ENCODE results near the gene DDA1. TPM values are rescaled to one million over a fixed set of nuclear protein-coding genes. Genes with fewer than 3 reads are reported as not detected.
A peak's percentile ranks its signal among the peaks of the same experiment; 100 is the strongest.
"Not testable (repeated sequence)": the region's sequence is repeated elsewhere in the genome, so short reads cannot be mapped to it uniquely, and the experiment has no call there.

Gene DDA1
- total RNA-seq, 1 experiment from 2014 or later: 42.8 TPM

- CTCF ChIA-PET: interaction anchor here (0.7 to 3.3 kb wide), 15 partner anchors 9 to 110 kb away, joined by 3 to 60 read pairs (median 6); partner anchors contain the start of genes ANKLE1, ANO8, CCDC194 and DDA1
- DNase-seq (ENCODE audit: low spot score) (no peak), ATAC-seq (no peak)
- Mint-ChIP-seq H3K9me3 (peaks cover 5% of the 10 kb centered on the region), H3K36me3 (peaks cover 23% of the 10 kb centered on the region), H3K4me1 (peaks cover 10% of the 10 kb centered on the region), H3K27me3 (ENCODE audit: low read depth) (no peaks in the 10 kb centered on the region; the same call in 1 of the 2 replicates), H3K27ac (peak overlapping the region; percentile 68; the same call in 1 of the 2 replicates), H3K4me3 (peak overlapping the region; percentile 59)
- TF ChIP-seq PRDM15 (CRISPR knock-in tag; IDR thresholded peaks at IDR 0.05): no peak
- peak; percentile 70 for TF ChIP-seq ZNF121 (CRISPR knock-in tag; IDR thresholded peaks at IDR 0.05)
- POLR2A ChIA-PET: interaction anchor here (0.7 to 2.8 kb wide), 10 partner anchors 9 to 170 kb away, joined by 3 to 17 read pairs (median 5); partner anchors contain the start of genes DDA1, MRPL34 and USE1
Measured at GRCh38 chr19:17293605-17294004, 15.8 kb upstream of the DDA1 start.

- H3K27ac Mint-ChIP-seq: peak overlapping the region; percentile 68; the same call in 1 of the 2 replicates
- POLR2A ChIA-PET: interaction anchor here (0.5 to 1.8 kb wide), 3 partner anchors 11 to 18 kb away, joined by 3 to 10 read pairs (median 7); partner anchors contain the start of gene DDA1
Measured at GRCh38 chr19:17294051-17294891, 15.1 kb upstream of the DDA1 start.

GRCh38 chr19:17295551-17295950 is 13.8 kb upstream of the DDA1 start:
- DNase-seq (ENCODE audit: low spot score); ATAC-seq; H3K27me3 Mint-ChIP-seq (ENCODE audit: low read depth); H3K9me3 Mint-ChIP-seq; H3K27ac Mint-ChIP-seq; H3K4me1 Mint-ChIP-seq; H3K4me3 Mint-ChIP-seq: not testable (repeated sequence)
- peaks cover 32% of the 10 kb centered on the region for H3K36me3 Mint-ChIP-seq
- ChIA-PET CTCF (interaction anchor here (3.3 kb wide), 1 partner anchor 11 kb away, joined by 60 read pairs; the partner anchor contains the start of gene MRPL34), POLR2A (interaction anchor here (1.8 kb wide), 1 partner anchor 14 kb away, joined by 10 read pairs; the partner anchor contains the start of gene DDA1)

More at GRCh38 chr19:17294051-17294891, 15.1 kb upstream of the DDA1 start:
- Mint-ChIP-seq H3K9me3 (peaks cover 5% of the 10 kb centered on the region), H3K4me1 (peaks cover 10% of the 10 kb centered on the region), H3K4me3 (peak overlapping the region; percentile 59), H3K36me3 (peaks cover 27% of the 10 kb centered on the region), H3K27me3 (ENCODE audit: low read depth) (no peaks in the 10 kb centered on the region; the same call in 1 of the 2 replicates)
- CTCF ChIA-PET: interaction anchor here (0.5 to 3.3 kb wide), 10 partner anchors 8 to 510 kb away, joined by 3 to 60 read pairs (median 4); partner anchors contain the start of genes CCDC194, DDA1 and MRPL34
- DNase-seq (ENCODE audit: low spot score): peak; percentile 91
- ATAC-seq: peak; percentile 4; the same call in 1 of the 2 replicates
- TF ChIP-seq FOXP4 (CRISPR knock-in tag; IDR thresholded peaks at IDR 0.05) (0 out of 2 replicates have a peak, but pooled peaks have one; percentile 44), SP1 (CRISPR knock-in tag; conservative IDR thresholded peaks at IDR 0.05) (peak; percentile 86), NR1H2 (CRISPR knock-in tag; IDR thresholded peaks at IDR 0.05) (no peak)

GRCh38 chr19:17296273-17296672 is 13.1 kb upstream of the DDA1 start:
- Mint-ChIP-seq H3K36me3 (peaks cover 32% of the 10 kb centered on the region), H3K27ac (peak overlapping the region; percentile 45; the same call in 1 of the 2 replicates), H3K4me1 (peaks cover 10% of the 10 kb centered on the region), H3K4me3 (no peak overlapping the region), H3K9me3 (peaks cover 5% of the 10 kb centered on the region), H3K27me3 (ENCODE audit: low read depth) (no peaks in the 10 kb centered on the region)
- POLR2A ChIA-PET: interaction anchor here (1.2 kb wide), 1 partner anchor 9 kb away, joined by 6 read pairs; no protein-coding TSS in a partner anchor
- ATAC-seq (no peak), DNase-seq (ENCODE audit: low spot score) (no peak)
- CTCF ChIA-PET: interaction anchor here (0.6 to 1.4 kb wide), 3 partner anchors 9 to 97 kb away, joined by 4 to 5 read pairs (median 4); partner anchors contain the start of gene MRPL34
- TF ChIP-seq ATF3 (CRISPR knock-in tag; conservative IDR thresholded peaks at IDR 0.05): no peak
- no peak for TF ChIP-seq CDX4 (CRISPR knock-in tag; IDR thresholded peaks at IDR 0.05; ENCODE audit: borderline replicate concordance)
- no peak for TF ChIP-seq HMGXB4 (CRISPR knock-in tag; IDR thresholded peaks at IDR 0.05)
- TF ChIP-seq E2F5 (CRISPR knock-in tag; IDR thresholded peaks at IDR 0.05): no peak
- TF ChIP-seq IRF1 (CRISPR knock-in tag; IDR thresholded peaks at IDR 0.05): no peak
- TF ChIP-seq ESRRA (CRISPR knock-in tag; IDR thresholded peaks at IDR 0.05; ENCODE audit: borderline replicate concordance): no peak
